Fibroblast of the conjunctiva (primary cell): Measurements from ENCODE around the gene TNFRSF4.
"Not testable (repeated sequence)": the region's sequence is repeated elsewhere in the genome, so short reads cannot be mapped to it uniquely, and the experiment has no call there.

Experiments
- DNase-seq: peaks from one replicate; pipeline ENCODE4 v3.0.0-alpha.2; 2010; ENCODE audit warnings: low read depth

Gene TNFRSF4

GRCh38 chr1:1182491-1183220 lies 31.3 kb downstream of the TNFRSF4 start:
- DNase-seq, result no peak

GRCh38 chr1:1181938-1182410 lies 32.0 kb downstream of the TNFRSF4 start:
- DNase-seq, result no peak

GRCh38 chr1:1181129-1181937 lies 32.6 kb downstream of the TNFRSF4 start:
- no peak for DNase-seq

GRCh38 chr1:1179983-1180861 lies 33.7 kb downstream of the TNFRSF4 start:
- DNase-seq, result no peak

GRCh38 chr1:1179346-1179982 lies 34.5 kb downstream of the TNFRSF4 start:
- DNase-seq, result no peak

- DNase-seq, result no peak
These were observed 35.1 kb downstream of the TNFRSF4 start for GRCh38 chr1:1178794-1179331.

GRCh38 chr1:1177452-1178206 lies 36.3 kb downstream of the TNFRSF4 start:
- no peak for DNase-seq

- no peak for DNase-seq
These were observed 37.0 kb downstream of the TNFRSF4 start for GRCh38 chr1:1176931-1177330.

GRCh38 chr1:1176063-1176761 lies 37.7 kb downstream of the TNFRSF4 start:
- DNase-seq, result not testable (repeated sequence)

- DNase-seq, result no peak
These were observed 38.5 kb downstream of the TNFRSF4 start for GRCh38 chr1:1175221-1176062.

GRCh38 chr1:1173793-1174415 lies 40.0 kb downstream of the TNFRSF4 start, which contains the start of gene TTLL10:
Gene TTLL10, plus strand, starts transcription at chr1:1173880. Its CDS starts 5,336 bp downstream, at chr1:1179216.
- DNase-seq, result no peak

GRCh38 chr1:1173061-1173792 lies 40.7 kb downstream of the TNFRSF4 start:
- no peak for DNase-seq

- no peak for DNase-seq
These were observed 42.2 kb downstream of the TNFRSF4 start for GRCh38 chr1:1171546-1172340.

GRCh38 chr1:1171161-1171545 lies 42.8 kb downstream of the TNFRSF4 start:
- no peak for DNase-seq

- no peak for DNase-seq
These were observed 43.5 kb downstream of the TNFRSF4 start for GRCh38 chr1:1170215-1171091.
